Esophagus (tissue), 2 donors: ENCODE data around the gene RGPD3. TPM values are rescaled to one million over a fixed set of nuclear protein-coding genes. Genes with fewer than 3 reads are reported as not detected.
"Not testable (repeated sequence)": the region's sequence is repeated elsewhere in the genome, so short reads cannot be mapped to it uniquely, and the experiment has no call there.

Experiments
- H3K27ac ChIP-seq, 2 donors: one replicate each; pipeline ENCODE4 v1.5.1; 2013; ENCODE audit warnings: low read depth in 2 of 2, mild to moderate bottlenecking in 2 of 2, inconsistent platforms in 1 of 2, low read length in 1 of 2, moderate library complexity in 1 of 2
- H3K27me3 ChIP-seq, 2 donors: one replicate each; pipeline ENCODE4 v1.6.1; 2013; ENCODE audit warnings: low read length in 2 of 2, control low read depth in 1 of 2, mild to moderate bottlenecking in 1 of 2; ENCODE audit not compliant: insufficient read depth in 2 of 2, control insufficient read depth in 1 of 2
- H3K36me3 ChIP-seq, 2 donors: one replicate each; pipeline ENCODE4 v1.6.1; 2013; ENCODE audit warnings: low read length in 1 of 2; ENCODE audit not compliant: control insufficient read depth in 2 of 2, insufficient read depth in 2 of 2
- H3K4me1 ChIP-seq, 2 donors: one replicate each; pipeline ENCODE4 v1.6.1; 2013; ENCODE audit warnings: low read length in 1 of 2; ENCODE audit not compliant: control insufficient read depth in 2 of 2, insufficient read depth in 2 of 2
- H3K4me3 ChIP-seq, 2 donors: one replicate each; pipeline ENCODE4 v1.5.1; 2013; ENCODE audit warnings: low read length in 2 of 2, mild to moderate bottlenecking in 2 of 2, low read depth in 1 of 2, moderate library complexity in 1 of 2
- H3K9me3 ChIP-seq, 2 donors: one replicate each; pipeline ENCODE4 v1.6.1; 2013; ENCODE audit warnings: mild to moderate bottlenecking in 2 of 2, low read depth in 1 of 2, low read length in 1 of 2, moderate library complexity in 1 of 2; ENCODE audit not compliant: control insufficient read depth in 2 of 2, insufficient read depth in 1 of 2
- whole genome bisulfite sequencing, 2 donors: extraction: QIAGEN DNeasy Blood & Tissue Kit; methylation state at CpG; one replicate each; pipeline ENCODE4 v1.1.7; 2013; 5-methylcytosine and 5-hydroxymethylcytosine counted together
- polyA plus RNA-seq, 2 donors: library from polyadenylated mRNA; stranded (reverse); fragments of 200-250 nt; gene quantifications; one replicate each; pipeline ENCODE4 v1.2.3, GENCODE V29; 2013
- donor health status: healthy with polysubstance abuse.
- donor health status: Bipolar disorder and iron deficiency.

RGPD3 gene
- polyA plus RNA-seq, 2 donors, result 0.06 to 0.12 TPM

DNA sequence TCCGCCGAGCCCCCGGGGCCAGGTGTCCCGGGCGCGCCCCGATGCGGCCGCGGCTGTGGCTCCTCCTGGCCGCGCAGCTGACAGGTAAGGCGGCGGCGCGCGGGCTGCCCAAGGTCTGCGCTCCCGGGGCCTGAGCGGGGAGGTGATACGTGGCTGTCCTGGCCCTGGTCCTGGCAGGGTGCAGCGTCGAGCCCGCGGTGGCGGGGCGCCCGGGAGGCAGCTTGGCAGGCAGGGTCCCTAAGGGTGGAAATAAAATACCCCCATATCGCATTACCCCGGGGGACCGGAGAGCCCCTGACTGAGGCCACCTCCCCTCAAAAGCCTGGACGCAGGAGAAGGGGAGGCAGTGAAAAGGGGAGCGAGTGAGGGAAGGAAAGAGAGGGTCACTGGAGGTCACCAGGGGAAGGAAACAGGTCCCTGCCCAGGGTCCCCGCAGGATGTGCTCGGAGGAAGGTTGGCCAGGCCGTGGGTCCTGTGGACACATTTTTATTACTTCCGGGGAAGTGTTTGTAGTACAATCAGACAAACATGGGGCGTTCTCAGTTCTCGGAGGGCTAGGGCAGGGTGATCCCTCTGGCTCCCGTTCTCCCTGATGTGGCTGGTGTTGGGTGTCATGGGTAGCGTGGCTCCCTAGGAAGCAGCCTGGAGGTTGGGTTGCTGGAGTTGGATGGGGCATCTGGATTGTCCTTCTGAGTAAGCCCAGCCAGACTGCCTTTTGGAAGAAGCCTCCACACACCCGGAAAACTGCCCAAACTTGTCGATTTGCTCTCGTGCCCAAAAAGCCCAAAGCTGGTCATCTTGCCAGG lies 19.4 kb upstream of the RGPD3 start:
- 22 to 24% methylated on average over 41 to 44 of the region's 44 CpGs for WGBS, 2 donors
- not testable (repeated sequence) for H3K27ac ChIP-seq, H3K27me3 ChIP-seq, H3K36me3 ChIP-seq, H3K4me1 ChIP-seq, H3K9me3 ChIP-seq, H3K4me3 ChIP-seq

DNA sequence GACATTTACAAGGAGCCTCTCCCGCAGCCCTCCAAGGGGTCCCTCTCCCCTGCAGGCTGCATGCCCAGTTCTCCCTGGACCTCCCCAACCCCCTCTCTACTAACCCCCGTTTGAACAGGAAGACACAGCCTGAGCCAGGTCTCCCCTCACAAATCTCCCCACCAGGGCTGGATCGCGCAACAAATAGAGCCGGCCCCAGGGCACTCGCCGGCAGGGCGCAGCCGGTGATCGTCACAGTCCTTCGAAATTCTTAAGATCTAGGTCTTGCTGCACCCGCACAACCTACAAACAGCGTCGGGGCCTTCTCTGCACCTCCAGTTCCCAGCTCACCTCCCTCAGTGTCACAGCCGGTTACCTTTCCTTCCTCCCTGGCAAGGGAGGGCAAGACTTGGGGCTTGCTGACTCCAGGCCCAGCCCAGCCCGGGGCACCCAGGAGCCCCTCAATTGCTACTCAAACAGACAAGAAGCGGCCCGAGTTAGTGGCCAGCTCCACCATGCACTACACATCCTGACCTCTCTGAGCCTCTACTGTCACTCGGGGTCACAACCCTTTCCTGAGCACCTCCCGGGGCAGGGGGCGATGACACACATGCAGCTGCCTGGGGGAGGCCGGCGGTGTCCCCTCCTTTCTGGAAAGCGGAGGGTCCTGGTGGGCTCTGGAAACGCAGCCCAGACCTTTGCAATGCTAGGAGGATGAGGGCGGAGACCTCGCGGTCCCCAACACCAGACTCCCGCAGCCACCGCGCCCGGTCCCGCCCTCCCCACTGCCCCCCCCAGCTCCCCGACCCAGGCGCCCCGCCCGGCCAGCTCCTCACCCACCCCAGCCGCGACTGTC lies 18.6 kb upstream of the RGPD3 start, which contains the start of gene CD8B2:
Gene CD8B2, plus strand, starts transcription at position 814 of the 835 bp plus-strand sequence. CDS start 63 bp downstream, outside the sequence.
- H3K4me3 ChIP-seq, result not testable (repeated sequence)
- 27 to 31% methylated on average over 18 to 32 of the region's 39 CpGs for WGBS, 2 donors

DNA sequence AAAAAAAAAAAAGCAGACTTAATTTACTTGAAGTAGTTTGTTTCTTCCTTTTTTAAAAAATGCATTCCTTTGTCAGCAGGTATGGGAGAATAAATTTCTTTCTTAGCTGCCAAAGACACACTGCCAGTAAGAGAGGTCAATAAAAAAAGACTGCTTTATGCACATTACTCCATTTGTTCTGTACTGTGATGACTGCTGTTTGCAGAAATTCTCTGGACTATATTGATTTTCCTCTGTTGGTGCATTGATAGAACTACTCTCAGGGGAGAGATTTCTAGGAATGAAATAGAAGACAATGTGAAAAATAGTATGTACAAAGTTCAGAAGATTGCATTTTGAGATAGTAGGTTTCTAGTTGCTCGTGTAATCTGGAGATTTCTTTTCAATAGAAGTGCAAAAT lies 11.3 kb upstream of the RGPD3 start:
- not testable (repeated sequence) for H3K9me3 ChIP-seq, H3K27me3 ChIP-seq, H3K4me3 ChIP-seq, H3K4me1 ChIP-seq, H3K36me3 ChIP-seq, H3K27ac ChIP-seq
- WGBS, 2 donors, result no CpG with 5 or more reads among the region's 1 CpG

More for the DNA sequence above, 18.6 kb upstream of the RGPD3 start, which contains the start of gene CD8B2:
- H3K36me3 ChIP-seq, H3K27me3 ChIP-seq, H3K9me3 ChIP-seq, H3K4me1 ChIP-seq, H3K27ac ChIP-seq: not testable (repeated sequence)

DNA sequence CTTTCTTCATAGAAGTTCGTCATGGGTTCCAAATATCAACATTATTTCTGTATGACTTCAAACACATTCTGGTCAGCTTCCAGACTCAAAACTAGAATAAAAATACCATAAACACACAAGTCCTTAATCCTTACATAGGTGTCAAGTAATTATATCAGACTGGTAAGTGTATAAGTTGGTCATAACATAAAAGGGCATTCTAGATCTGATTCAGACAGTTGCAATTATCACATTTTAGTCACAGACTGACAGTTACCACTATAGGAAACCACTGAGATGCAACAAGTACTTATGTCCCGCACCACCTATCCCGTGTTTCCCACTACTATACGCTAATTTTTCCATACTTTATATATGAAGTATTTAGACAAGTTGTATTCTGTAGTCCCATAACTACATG lies 9.4 kb upstream of the RGPD3 start:
- not testable (repeated sequence) for H3K4me3 ChIP-seq, H3K27me3 ChIP-seq, H3K27ac ChIP-seq, H3K36me3 ChIP-seq, H3K4me1 ChIP-seq, H3K9me3 ChIP-seq
- WGBS, 2 donors, result 68 to 78% methylated on average over 1 of the region's 4 CpGs

DNA sequence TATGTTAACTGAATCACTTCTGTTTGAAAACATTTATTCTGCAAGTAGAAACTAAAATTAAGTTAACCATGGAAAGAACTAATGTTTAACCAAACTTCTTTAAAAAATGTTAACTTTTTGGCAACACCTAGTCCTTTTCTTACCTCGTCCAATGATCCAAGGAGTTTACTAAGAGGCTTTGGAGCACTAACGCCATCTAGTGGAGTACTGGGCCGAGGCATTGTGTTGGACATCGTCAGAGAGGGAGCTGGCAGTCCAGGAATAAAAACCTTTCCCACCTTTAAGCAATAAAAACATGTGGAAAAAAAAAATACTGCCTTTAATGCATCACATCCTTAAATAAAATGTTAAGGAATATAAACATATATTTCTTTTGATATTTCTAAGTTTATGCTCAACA lies 2.4 kb upstream of the RGPD3 start:
- not testable (repeated sequence) for H3K36me3 ChIP-seq, H3K9me3 ChIP-seq, H3K4me3 ChIP-seq, H3K27me3 ChIP-seq, H3K27ac ChIP-seq, H3K4me1 ChIP-seq
- 0 to 1% methylated on average over 4 of the region's 4 CpGs for WGBS, 2 donors

DNA sequence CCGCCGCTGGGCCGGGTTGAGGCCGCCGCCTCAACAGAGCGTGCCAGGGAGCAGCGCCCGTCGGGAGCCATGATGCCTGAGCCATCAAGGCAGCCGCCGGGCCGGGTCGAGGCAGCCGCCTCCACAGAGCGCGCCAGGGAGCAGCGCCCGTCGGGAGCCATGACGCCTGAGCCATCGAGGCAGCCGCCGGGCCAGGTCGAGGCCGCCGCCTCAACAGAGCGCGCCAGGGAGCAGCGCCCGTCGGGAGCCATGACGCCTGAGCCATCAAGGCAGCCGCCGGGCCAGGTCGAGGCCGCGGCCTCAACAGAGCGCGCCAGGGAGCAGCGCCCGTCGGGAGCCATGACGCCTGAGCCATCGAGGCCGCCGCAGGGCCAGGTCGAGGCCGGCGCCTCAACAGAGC lies 697 bp downstream of the RGPD3 start:
- H3K9me3 ChIP-seq, H3K27me3 ChIP-seq, H3K4me1 ChIP-seq, H3K36me3 ChIP-seq, H3K27ac ChIP-seq, H3K4me3 ChIP-seq: not testable (repeated sequence)
- WGBS, 2 donors, result 95% methylated on average over 32 to 49 of the region's 49 CpGs

DNA sequence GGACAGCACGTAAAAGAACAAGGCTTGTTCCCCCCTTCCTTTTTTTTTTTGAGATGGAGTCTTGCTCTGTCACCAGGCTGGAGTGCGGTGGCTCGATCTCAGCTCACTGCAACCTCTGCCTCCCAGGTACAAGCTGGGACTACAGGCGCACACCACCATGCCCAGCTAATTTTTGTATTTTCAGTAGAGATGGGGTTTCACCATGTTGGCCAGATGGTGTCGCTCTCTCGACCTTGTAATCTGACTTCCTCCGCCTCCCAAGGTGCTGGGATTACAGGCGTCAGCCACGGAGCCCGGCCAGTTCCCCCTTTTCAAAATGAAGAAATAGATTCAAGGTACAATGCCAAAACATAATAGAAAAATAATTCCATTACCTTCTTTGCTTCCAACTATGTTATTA lies 6.3 kb downstream of the RGPD3 start:
- not testable (repeated sequence) for H3K27me3 ChIP-seq, H3K27ac ChIP-seq, H3K4me1 ChIP-seq, H3K36me3 ChIP-seq, H3K4me3 ChIP-seq, H3K9me3 ChIP-seq
- WGBS, 2 donors, result 49% methylated on average over 10 of the region's 10 CpGs

DNA sequence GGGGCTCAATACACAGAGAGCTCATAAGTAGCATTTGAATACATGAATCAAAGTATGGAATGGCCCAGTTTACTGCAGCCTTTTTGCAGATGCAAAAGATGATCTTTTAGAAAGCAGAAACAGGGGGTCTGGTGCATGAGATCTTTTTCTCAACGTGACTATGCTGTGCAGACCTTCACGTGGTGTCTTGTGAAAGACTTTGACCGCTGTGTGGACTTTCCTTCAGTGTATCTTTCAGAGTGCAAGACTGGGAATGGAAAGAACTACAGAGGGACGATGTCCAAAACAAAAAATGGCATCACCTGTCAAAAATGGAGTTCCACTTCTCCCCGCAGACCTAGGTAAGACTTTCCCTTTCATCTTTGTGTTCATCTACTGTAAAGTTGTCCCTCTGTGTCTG lies 77.5 kb downstream of the RGPD3 start:
- H3K4me1 ChIP-seq, H3K27me3 ChIP-seq, H3K27ac ChIP-seq, H3K4me3 ChIP-seq, H3K9me3 ChIP-seq, H3K36me3 ChIP-seq: not testable (repeated sequence)
- 85 to 88% methylated on average over 5 of the region's 5 CpGs for WGBS, 2 donors

DNA sequence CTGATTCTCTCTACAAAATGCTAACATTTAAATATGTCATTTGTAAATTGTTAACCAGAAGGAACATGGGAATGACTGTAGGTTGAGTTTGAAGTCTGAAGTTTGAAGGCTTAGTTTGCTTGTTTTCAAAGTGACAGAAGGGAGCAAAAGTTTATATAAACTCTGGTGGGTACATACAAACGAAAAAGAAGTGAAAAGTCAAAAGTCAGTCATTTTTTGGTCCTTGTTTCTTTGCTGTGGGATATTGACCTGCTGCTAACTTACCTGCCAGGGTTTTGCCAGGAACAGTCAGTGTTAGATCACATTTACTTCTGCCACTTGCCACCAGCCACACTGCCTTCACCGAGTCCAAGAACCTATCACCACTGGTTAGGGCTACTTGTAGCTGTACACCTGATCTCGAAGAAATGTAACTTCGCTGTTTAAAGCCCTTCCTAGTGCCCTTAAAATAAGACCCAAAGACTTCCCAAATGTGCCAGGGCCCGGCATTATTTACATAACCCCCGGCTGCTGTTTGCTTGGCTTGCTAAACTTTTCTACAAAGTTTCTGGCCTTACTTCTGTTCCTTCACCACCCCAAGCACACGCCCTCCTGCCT lies 79.3 kb downstream of the RGPD3 start:
- not testable (repeated sequence) for H3K36me3 ChIP-seq, H3K9me3 ChIP-seq, H3K27ac ChIP-seq, H3K4me1 ChIP-seq, H3K4me3 ChIP-seq, H3K27me3 ChIP-seq
- 56 to 61% methylated on average over 7 of the region's 7 CpGs for WGBS, 2 donors
